HL-60 (cell line): ENCODE data around the gene ASF1B.

Source experiments
- DNase-seq, 2 experiments: peaks; one replicate each; pipeline ENCODE4 v3.0.0-alpha.2; 2010 to 2020; ENCODE audit warnings: low read depth in 1 of 2, low spot score in 1 of 2
- H3K27ac ChIP-seq: fragments of 250-450 bp; sonication (Bioruptor Pico); replicated peaks from 2 replicates; pipeline ENCODE4 v1.5.1; 2020; ENCODE audit warnings: mild to moderate bottlenecking, moderate library complexity
- H3K27me3 ChIP-seq: fragments of 250-450 bp; sonication (Bioruptor Pico); 2 replicates; pipeline ENCODE4 v1.5.1; 2021; ENCODE audit warnings: mild to moderate bottlenecking, moderate library complexity; ENCODE audit not compliant: insufficient read depth, poor library complexity, severe bottlenecking
- H3K4me3 ChIP-seq: replicated peaks from 2 replicates; pipeline ENCODE4 v1.5.1; 2011; ENCODE audit warnings: mild to moderate bottlenecking, control low read depth, low read length; ENCODE audit not compliant: insufficient read depth
- CTCF ChIP-seq: IDR thresholded peaks from one replicate; pipeline ENCODE4 v1.5.1; 2011; ENCODE audit warnings: low read length, control low read depth, inconsistent platforms; ENCODE audit not compliant: insufficient read depth
- GABPA ChIP-seq: IDR thresholded peaks from 2 replicates; pipeline ENCODE4 v1.6.1; 2012; ENCODE audit warnings: low read depth
- POLR2AphosphoS5 ChIP-seq: IDR thresholded peaks from 2 replicates; pipeline ENCODE4 v1.6.1; 2012; ENCODE audit warnings: low read depth
- REST ChIP-seq: IDR thresholded peaks from 2 replicates; pipeline ENCODE4 v1.6.1; 2012; ENCODE audit warnings: low read depth; ENCODE audit not compliant: insufficient replicate concordance
- SPI1 ChIP-seq: IDR thresholded peaks from 2 replicates; pipeline ENCODE4 v1.6.1; 2012; ENCODE audit warnings: low read depth, mild to moderate bottlenecking, borderline replicate concordance

Gene ASF1B

GRCh38 chr19:14156971-14157717, 20.8 kb upstream of the ASF1B start:
- peaks cover 5% of the 10 kb centered on the region for H3K27me3 ChIP-seq
- no peak for DNase-seq
- no peak overlapping the region for H3K27ac ChIP-seq
- TF ChIP-seq POLR2AphosphoS5 (no peak), GABPA (no peak), SPI1 (no peak), REST (no peak), CTCF (no peak)
- H3K4me3 ChIP-seq, result no peak overlapping the region

- no peak for DNase-seq
- H3K27ac ChIP-seq, result no peak overlapping the region
- H3K4me3 ChIP-seq, result no peak overlapping the region
- no peak for TF ChIP-seq CTCF
- no peak for TF ChIP-seq GABPA
- no peak for TF ChIP-seq SPI1
- TF ChIP-seq REST, result no peak
- TF ChIP-seq POLR2AphosphoS5, result no peak
- H3K27me3 ChIP-seq, result peaks cover 5% of the 10 kb centered on the region
These were observed 19.7 kb upstream of the ASF1B start for GRCh38 chr19:14156122-14156521.

- TF ChIP-seq POLR2AphosphoS5 (no peak), REST (no peak), GABPA (no peak), CTCF (no peak), SPI1 (no peak)
These were observed 19.0 kb upstream of the ASF1B start for GRCh38 chr19:14155371-14155770.

More at GRCh38 chr19:14155371-14155770, 19.0 kb upstream of the ASF1B start:
- Histone ChIP-seq H3K27ac (no peak overlapping the region), H3K4me3 (no peak overlapping the region), H3K27me3 (peaks cover 3% of the 10 kb centered on the region)
- no peak for DNase-seq
